ENCODE results near the gene SH3BP5L.
"Not testable (repeated sequence)": the region's sequence is repeated elsewhere in the genome, so short reads cannot be mapped to it uniquely, and the experiment has no call there.

SH3BP5L gene

DNA sequence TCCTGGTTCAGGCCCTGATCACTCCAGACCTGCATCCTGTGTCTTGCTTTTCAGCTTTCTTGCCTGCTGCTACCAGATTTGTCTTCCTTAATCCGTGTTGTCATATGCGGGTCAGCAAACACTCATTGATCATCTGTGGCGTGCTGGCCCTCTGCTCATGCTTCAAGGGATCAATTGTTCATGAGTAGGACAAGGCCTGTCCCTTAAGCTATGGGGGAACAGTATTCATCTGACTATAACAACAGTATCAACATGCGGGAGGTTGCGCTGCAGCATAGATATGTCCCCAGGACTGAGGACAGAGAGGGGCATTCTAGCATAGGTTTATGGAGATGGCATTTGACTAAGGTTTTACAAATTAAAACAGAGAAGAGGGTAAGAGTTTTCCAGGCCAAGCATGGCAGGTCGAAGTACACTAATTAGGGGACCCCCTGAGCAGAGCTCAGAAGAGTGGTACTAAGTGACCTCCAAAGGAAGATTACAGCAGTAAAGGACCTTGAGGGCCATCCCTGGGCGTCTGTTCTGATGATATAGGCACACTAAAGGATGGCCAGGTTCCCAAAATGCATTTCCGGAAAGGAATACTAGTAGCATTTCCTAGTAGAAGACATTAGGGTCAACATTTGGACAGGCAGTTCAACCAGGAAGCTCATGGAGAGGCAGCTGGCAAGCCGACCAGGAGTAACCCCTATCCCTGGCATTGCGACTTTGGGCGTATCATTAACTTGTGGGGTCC is 11.5 kb upstream of the SH3BP5L start:
- H3K4me1 ChIP-seq (ENCODE audit: insufficient read depth, insufficient read length), result peaks cover 4% of the 10 kb centered on the region
- H3K36me3 ChIP-seq (ENCODE audit: insufficient read depth, insufficient read length, low read length), result no peaks in the 10 kb centered on the region
- H3K9me3 ChIP-seq (ENCODE audit: insufficient read depth, low read length), result no peaks in the 10 kb centered on the region
- no peak for DNase-seq (ENCODE audit: low read depth, low spot score)
- peak overlapping the region; percentile 79 for H3K9ac ChIP-seq (ENCODE audit: insufficient read length, low read depth)
- H3K27me3 ChIP-seq (ENCODE audit: insufficient read depth, insufficient read length), result peaks cover 23% of the 10 kb centered on the region
- TF ChIP-seq SUZ12 (IDR thresholded peaks at IDR 0.05; ENCODE audit: extremely low read depth, insufficient read depth, insufficient read length) (no peak), YY1 (IDR thresholded peaks at IDR 0.05; ENCODE audit: insufficient read depth, insufficient read length) (no peak), ZNF274 (IDR thresholded peaks at IDR 0.05; ENCODE audit: low read depth, low read length) (no peak)
- H3K4me3 ChIP-seq (ENCODE audit: insufficient read length, low read depth), result peak overlapping the region; percentile 29

DNA sequence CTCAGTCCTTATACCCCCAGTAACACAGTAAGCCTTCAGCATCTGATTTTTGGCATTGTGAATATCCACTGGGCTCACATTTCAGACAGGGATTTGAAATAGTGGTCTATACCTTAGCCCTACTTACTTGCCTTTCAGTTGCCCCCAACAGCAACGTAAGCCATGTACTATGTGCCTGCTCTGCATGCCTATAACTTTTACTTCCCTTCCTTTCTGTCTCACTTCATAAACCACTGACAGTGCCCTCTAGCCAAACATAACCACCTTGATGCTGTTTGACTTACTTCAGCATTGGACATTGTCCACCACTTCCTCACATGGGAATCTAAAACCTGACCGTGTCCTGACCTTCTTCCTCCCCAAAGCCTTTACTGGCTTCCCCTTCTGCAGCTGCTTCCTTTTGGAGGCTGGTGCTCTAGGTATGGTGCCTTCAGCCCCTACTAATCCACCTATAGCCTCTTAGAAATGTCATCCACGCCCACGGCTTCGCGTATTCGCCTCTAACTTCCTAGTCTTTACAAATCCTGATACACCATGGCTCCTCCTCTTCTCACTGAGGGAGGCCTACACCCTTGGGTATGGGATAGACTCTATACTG is 8.7 kb upstream of the SH3BP5L start:
- no peak for DNase-seq (ENCODE audit: low read depth, low spot score)
- Histone ChIP-seq H3K36me3 (ENCODE audit: insufficient read depth, insufficient read length, low read length) (no peaks in the 10 kb centered on the region), H3K9me3 (ENCODE audit: insufficient read depth, low read length) (0 out of 2 replicates have a peak, but pooled peaks cover 5% of the 10 kb centered on the region), H3K4me1 (ENCODE audit: insufficient read depth, insufficient read length) (no peaks in the 10 kb centered on the region), H3K4me3 (ENCODE audit: insufficient read length, low read depth) (no peak overlapping the region), H3K9ac (ENCODE audit: insufficient read length, low read depth) (no peak overlapping the region), H3K27me3 (ENCODE audit: insufficient read depth, insufficient read length) (peaks cover 23% of the 10 kb centered on the region)
- no peak for TF ChIP-seq YY1 (IDR thresholded peaks at IDR 0.05; ENCODE audit: insufficient read depth, insufficient read length)
- TF ChIP-seq SUZ12 (IDR thresholded peaks at IDR 0.05; ENCODE audit: extremely low read depth, insufficient read depth, insufficient read length), result no peak
- no peak for TF ChIP-seq ZNF274 (IDR thresholded peaks at IDR 0.05; ENCODE audit: low read depth, low read length)

DNA sequence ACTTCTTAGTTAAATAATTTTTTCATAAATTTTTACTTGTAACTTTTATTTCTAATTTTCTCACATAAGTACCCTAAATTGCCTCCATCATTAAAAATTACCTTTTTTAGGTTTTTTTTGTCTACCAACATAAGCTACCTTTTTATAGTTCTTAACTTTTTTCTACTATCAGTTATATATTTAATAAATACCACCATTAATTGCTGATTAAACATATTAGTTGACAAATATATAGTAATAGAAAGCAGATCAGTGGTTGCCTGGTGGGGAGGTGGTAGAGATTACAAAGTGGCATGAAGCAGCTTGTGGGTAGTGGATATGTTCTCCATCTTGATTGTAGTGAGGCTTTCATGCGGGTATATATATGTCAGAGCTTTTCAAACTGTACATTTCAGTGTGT is 6.1 kb upstream of the SH3BP5L start:
- H3K36me3 ChIP-seq (ENCODE audit: insufficient read depth, insufficient read length, low read length), result no peaks in the 10 kb centered on the region
- 0 out of 2 replicates have a peak, but pooled peaks cover 5% of the 10 kb centered on the region for H3K9me3 ChIP-seq (ENCODE audit: insufficient read depth, low read length)
- no peak overlapping the region for H3K4me3 ChIP-seq (ENCODE audit: insufficient read length, low read depth)
- no peak overlapping the region for H3K9ac ChIP-seq (ENCODE audit: insufficient read length, low read depth)
- no peaks in the 10 kb centered on the region for H3K4me1 ChIP-seq (ENCODE audit: insufficient read depth, insufficient read length)
- DNase-seq (ENCODE audit: low read depth, low spot score), result no peak
- peaks cover 15% of the 10 kb centered on the region for H3K27me3 ChIP-seq (ENCODE audit: insufficient read depth, insufficient read length)
- TF ChIP-seq YY1 (IDR thresholded peaks at IDR 0.05; ENCODE audit: insufficient read depth, insufficient read length) (no peak), ZNF274 (IDR thresholded peaks at IDR 0.05; ENCODE audit: low read depth, low read length) (no peak), SUZ12 (IDR thresholded peaks at IDR 0.05; ENCODE audit: extremely low read depth, insufficient read depth, insufficient read length) (no peak)

DNA sequence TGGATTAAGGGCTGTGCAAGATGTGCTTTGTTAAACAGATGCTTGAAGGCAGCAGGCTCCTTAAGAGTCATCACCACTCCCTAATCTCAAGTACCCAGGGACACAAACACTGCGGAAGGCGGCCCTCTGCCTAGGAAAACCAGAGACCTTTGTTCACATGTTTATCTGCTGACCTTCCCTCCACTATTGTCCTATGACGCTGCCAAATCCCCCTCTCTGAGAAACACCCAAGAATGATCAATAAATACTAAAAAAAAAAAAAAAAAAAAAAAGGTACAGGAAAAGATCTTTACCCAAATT is 5.0 kb upstream of the SH3BP5L start:
- not testable (repeated sequence) for DNase-seq (ENCODE audit: low read depth, low spot score); H3K4me1 ChIP-seq (ENCODE audit: insufficient read depth, insufficient read length); H3K27me3 ChIP-seq (ENCODE audit: insufficient read depth, insufficient read length); H3K36me3 ChIP-seq (ENCODE audit: insufficient read depth, insufficient read length, low read length); H3K9ac ChIP-seq (ENCODE audit: insufficient read length, low read depth); H3K9me3 ChIP-seq (ENCODE audit: insufficient read depth, low read length); H3K4me3 ChIP-seq (ENCODE audit: insufficient read length, low read depth)

DNA sequence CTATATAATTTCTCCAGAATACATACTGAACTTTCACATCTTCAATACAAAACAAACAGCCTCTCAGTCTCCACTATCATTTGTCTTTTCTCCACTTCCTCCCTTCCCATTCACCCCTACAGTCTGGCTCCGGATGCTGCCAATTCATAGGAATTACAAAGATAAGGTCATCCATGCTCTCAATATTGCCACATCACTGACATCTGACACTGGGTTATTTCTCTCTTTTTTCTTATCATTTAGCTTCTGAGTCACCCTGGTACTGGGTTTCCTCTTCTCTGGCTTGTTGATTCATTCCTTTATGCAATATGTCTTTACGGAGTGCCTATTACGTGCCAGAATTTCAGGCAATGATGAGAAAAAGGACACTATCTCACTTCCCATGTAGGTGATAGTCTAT is 3.1 kb upstream of the SH3BP5L start:
- peaks cover 2% of the 10 kb centered on the region for H3K4me1 ChIP-seq (ENCODE audit: insufficient read depth, insufficient read length)
- H3K27me3 ChIP-seq (ENCODE audit: insufficient read depth, insufficient read length), result no peaks in the 10 kb centered on the region
- DNase-seq (ENCODE audit: low read depth, low spot score), result no peak
- H3K9me3 ChIP-seq (ENCODE audit: insufficient read depth, low read length), result 0 out of 2 replicates have a peak, but pooled peaks cover 5% of the 10 kb centered on the region
- H3K9ac ChIP-seq (ENCODE audit: insufficient read length, low read depth), result no peak overlapping the region
- H3K4me3 ChIP-seq (ENCODE audit: insufficient read length, low read depth), result no peak overlapping the region
- H3K36me3 ChIP-seq (ENCODE audit: insufficient read depth, insufficient read length, low read length), result peaks cover 13% of the 10 kb centered on the region
- TF ChIP-seq YY1 (IDR thresholded peaks at IDR 0.05; ENCODE audit: insufficient read depth, insufficient read length) (no peak), SUZ12 (IDR thresholded peaks at IDR 0.05; ENCODE audit: extremely low read depth, insufficient read depth, insufficient read length) (no peak), ZNF274 (IDR thresholded peaks at IDR 0.05; ENCODE audit: low read depth, low read length) (no peak)

DNA sequence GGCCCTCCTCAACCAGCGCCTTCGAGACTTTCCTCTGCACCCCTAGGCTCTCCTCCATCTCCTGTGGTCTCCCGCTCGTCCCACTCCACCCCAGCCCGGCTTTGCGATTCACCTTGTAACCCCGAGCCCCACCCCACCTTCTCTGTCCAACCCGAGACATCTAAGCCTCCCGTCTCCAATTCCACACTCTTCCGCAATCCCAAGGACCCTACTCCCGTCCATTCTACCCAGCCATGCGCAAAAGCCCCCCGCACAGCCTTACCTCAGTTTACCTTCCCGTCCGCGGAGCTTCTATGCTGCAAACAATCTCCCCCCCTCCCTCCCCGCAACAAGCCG is 174 bp downstream of the SH3BP5L start:
- Histone ChIP-seq H3K9me3 (ENCODE audit: insufficient read depth, low read length) (no peaks in the 10 kb centered on the region), H3K27me3 (ENCODE audit: insufficient read depth, insufficient read length) (no peaks in the 10 kb centered on the region), H3K36me3 (ENCODE audit: insufficient read depth, insufficient read length, low read length) (peaks cover 44% of the 10 kb centered on the region), H3K9ac (ENCODE audit: insufficient read length, low read depth) (peak overlapping the region; percentile 93), H3K4me3 (ENCODE audit: insufficient read length, low read depth) (peak overlapping the region; percentile 95), H3K4me1 (ENCODE audit: insufficient read depth, insufficient read length) (peaks cover 2% of the 10 kb centered on the region)
- TF ChIP-seq YY1 (IDR thresholded peaks at IDR 0.05; ENCODE audit: insufficient read depth, insufficient read length) (no peak), ZNF274 (IDR thresholded peaks at IDR 0.05; ENCODE audit: low read depth, low read length) (no peak), SUZ12 (IDR thresholded peaks at IDR 0.05; ENCODE audit: extremely low read depth, insufficient read depth, insufficient read length) (no peak)
- DNase-seq (ENCODE audit: low read depth, low spot score), result no peak

DNA sequence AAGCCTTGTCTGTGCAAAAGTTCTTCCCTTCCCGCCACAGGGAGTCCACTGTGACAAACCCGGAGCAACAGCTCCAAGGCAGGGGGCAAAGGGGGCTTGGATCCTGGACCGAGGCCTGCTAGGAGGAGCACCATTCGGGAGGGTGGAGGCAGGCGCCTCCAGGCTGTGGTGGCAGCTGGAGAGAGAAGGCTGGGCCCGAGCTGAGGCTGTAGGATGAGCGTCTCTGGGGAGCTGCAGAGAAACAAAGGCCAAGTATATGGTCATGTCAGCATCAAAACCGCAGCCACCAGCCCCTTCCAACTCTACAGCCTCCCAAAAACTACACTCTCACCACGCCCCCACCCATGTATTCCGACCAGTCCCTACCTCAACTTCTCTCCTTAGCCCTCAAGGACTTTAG is 579 bp downstream of the SH3BP5L start:
- Histone ChIP-seq H3K9ac (ENCODE audit: insufficient read length, low read depth) (peak overlapping the region; percentile 93), H3K27me3 (ENCODE audit: insufficient read depth, insufficient read length) (no peaks in the 10 kb centered on the region), H3K9me3 (ENCODE audit: insufficient read depth, low read length) (no peaks in the 10 kb centered on the region), H3K4me3 (ENCODE audit: insufficient read length, low read depth) (peak overlapping the region; percentile 95), H3K36me3 (ENCODE audit: insufficient read depth, insufficient read length, low read length) (peaks cover 48% of the 10 kb centered on the region), H3K4me1 (ENCODE audit: insufficient read depth, insufficient read length) (peaks cover 2% of the 10 kb centered on the region)
- TF ChIP-seq SUZ12 (IDR thresholded peaks at IDR 0.05; ENCODE audit: extremely low read depth, insufficient read depth, insufficient read length), result no peak
- TF ChIP-seq YY1 (IDR thresholded peaks at IDR 0.05; ENCODE audit: insufficient read depth, insufficient read length), result no peak
- TF ChIP-seq ZNF274 (IDR thresholded peaks at IDR 0.05; ENCODE audit: low read depth, low read length), result no peak
- DNase-seq (ENCODE audit: low read depth, low spot score), result no peak
